CD4-positive, CD25-positive, alpha-beta regulatory T cell (primary cell): Measurements from ENCODE around the gene SERPINA6. TPM values are rescaled to one million over a fixed set of nuclear protein-coding genes. Genes with fewer than 3 reads are reported as not detected.
"Not testable (repeated sequence)": the region's sequence is repeated elsewhere in the genome, so short reads cannot be mapped to it uniquely, and the experiment has no call there.

Experiments
- ATAC-seq, 2 donors: fragments of 150-1000 bp; cut with Tn5 transposase; one replicate each; pipeline ENCODE4 v1.10.0; 2021; ENCODE audit warnings: low read depth in 2 of 2, moderate number of reproducible peaks in 2 of 2, moderate library complexity in 1 of 2
- DNase-seq, 3 donors: peaks; one replicate each; pipeline versions ENCODE4 v3.0.0 to v3.0.0-alpha.2; 2012 to 2022; ENCODE audit warnings: mixed read lengths in 1 of 3
- H3K27ac ChIP-seq: one replicate; pipeline ENCODE4 v1.7.0; 2013; ENCODE audit warnings: mild to moderate bottlenecking, low read length; ENCODE audit not compliant: insufficient read depth, poor library complexity, severe bottlenecking
- H3K27me3 ChIP-seq: one replicate; pipeline ENCODE4 v1.7.0; 2013; ENCODE audit warnings: low read length; ENCODE audit not compliant: control insufficient read depth, insufficient read depth
- H3K36me3 ChIP-seq: one replicate; pipeline ENCODE4 v1.7.0; 2013; ENCODE audit warnings: mild to moderate bottlenecking, low read length, moderate library complexity; ENCODE audit not compliant: control insufficient read depth, insufficient read depth
- H3K4me1 ChIP-seq: 2 replicates; pipeline ENCODE4 v1.7.0; 2013; ENCODE audit warnings: mild to moderate bottlenecking, low read length; ENCODE audit not compliant: insufficient read depth, control insufficient read depth, poor library complexity, severe bottlenecking
- H3K4me3 ChIP-seq: one replicate; pipeline ENCODE4 v1.7.0; 2013; ENCODE audit warnings: low read depth, mild to moderate bottlenecking, low read length, moderate library complexity
- H3K9me3 ChIP-seq, 2 experiments: 1 replicate in 1 of 2; 2 replicates in 1 of 2; pipeline ENCODE4 v1.7.0; 2013; ENCODE audit warnings: low read length in 2 of 2, mild to moderate bottlenecking in 1 of 2, moderate library complexity in 1 of 2; ENCODE audit not compliant: control insufficient read depth in 2 of 2
- H3K27ac Mint-ChIP-seq, 3 donors: one replicate each; pipeline ENCODE4 v1.8.0; 2020 to 2022; ENCODE audit warnings: mild to moderate bottlenecking in 3 of 3, mixed read lengths in 3 of 3, moderate library complexity in 2 of 3
- H3K27me3 Mint-ChIP-seq: one replicate; pipeline ENCODE4 v1.8.0; 2022; ENCODE audit warnings: mild to moderate bottlenecking, mixed read lengths
- H3K36me3 Mint-ChIP-seq: one replicate; pipeline ENCODE4 v1.8.0; 2020; ENCODE audit warnings: mixed read lengths
- H3K4me1 Mint-ChIP-seq, 4 donors: one replicate each; pipeline ENCODE4 v1.8.0; 2020 to 2022; ENCODE audit warnings: mixed read lengths in 4 of 4, mild to moderate bottlenecking in 1 of 4
- H3K4me3 Mint-ChIP-seq, 4 donors: one replicate each; pipeline ENCODE4 v1.8.0; 2020 to 2022; ENCODE audit warnings: mild to moderate bottlenecking in 4 of 4, mixed read lengths in 4 of 4, moderate library complexity in 3 of 4
- H3K9me3 Mint-ChIP-seq, 7 donors: one replicate each; pipeline ENCODE4 v1.8.0; 2020 to 2022; ENCODE audit warnings: mixed read lengths in 7 of 7, mild to moderate bottlenecking in 3 of 7, moderate library complexity in 2 of 7
- polyA plus RNA-seq, 4 donors: library from polyadenylated mRNA; unstranded; fragments of 300-500 nt; fragmentation: Illumina TruSeq; gene quantifications; one replicate each; pipeline ENCODE4 v1.2.3, GENCODE V29; 2021
- total RNA-seq: library from RNA; stranded (reverse); gene quantifications from one replicate; pipeline ENCODE4 v1.2.3, GENCODE V29; 2022

Gene SERPINA6
- total and polyA plus RNA-seq, 5 donors from 2014 or later, result not detected

- not testable (repeated sequence) for ATAC-seq, H3K27me3 Mint-ChIP-seq
Measured at GRCh38 chr14:94264195-94264594, 58.9 kb downstream of the SERPINA6 start.

More at GRCh38 chr14:94264195-94264594, 58.9 kb downstream of the SERPINA6 start:
- not testable (repeated sequence) for H3K4me3 ChIP-seq, H3K27ac ChIP-seq, H3K27ac Mint-ChIP-seq, H3K4me1 Mint-ChIP-seq, H3K27me3 ChIP-seq, H3K36me3 Mint-ChIP-seq, H3K36me3 ChIP-seq, H3K4me1 ChIP-seq, H3K4me3 Mint-ChIP-seq, DNase-seq, H3K9me3 ChIP-seq
- H3K9me3 Mint-ChIP-seq, result peaks cover 0 to 29% (median 2%) of the 10 kb centered on the region in 7 donors

Other genes starting within 250 kb of the SERPINA6 start
- 518 TPM for gene DDX24, start 242.1 kb downstream of the SERPINA6 start, total RNA-seq
- gene DDX24, start 242.1 kb downstream of the SERPINA6 start, polyA plus RNA-seq, result 100 to 1,000 TPM; 221 to 279 (median 244) TPM
- 12.0 TPM for gene IFI27L1, start 242.0 kb downstream of the SERPINA6 start, total RNA-seq
- gene IFI27L1, start 242.0 kb downstream of the SERPINA6 start, polyA plus RNA-seq, result 10 to 100 TPM in 2 of 4 donors, 1 to 10 TPM in 2; 5.8 to 11.2 (median 9.9) TPM
- 2.9 TPM for gene IFI27, start 212.6 kb downstream of the SERPINA6 start, total RNA-seq
- gene IFI27, start 212.6 kb downstream of the SERPINA6 start, polyA plus RNA-seq, result 10 to 100 TPM in 1 of 4 donors, 1 to 10 TPM in 2, under 1 TPM in 1; 0.71 to 13.1 (median 1.9) TPM
- 27.5 TPM for gene IFI27L2, start 193.7 kb downstream of the SERPINA6 start, total RNA-seq
- gene IFI27L2, start 193.7 kb downstream of the SERPINA6 start, polyA plus RNA-seq, result 10 to 100 TPM; 59.1 to 90.9 (median 75.9) TPM
- gene PPP4R4, start 149.0 kb downstream of the SERPINA6 start, total RNA-seq, result 0.15 TPM
- gene PPP4R4, start 149.0 kb downstream of the SERPINA6 start, polyA plus RNA-seq, result under 1 TPM in 2 of 4 donors, not detected in 2; 0.37 to 0.69 TPM
- not detected for gene SERPINA10, start 30.1 kb downstream of the SERPINA6 start, total RNA-seq
- gene SERPINA10, start 30.1 kb downstream of the SERPINA6 start, polyA plus RNA-seq, result not detected
- not detected for gene SERPINA2, start 43.4 kb upstream of the SERPINA6 start, total RNA-seq
- gene SERPINA2, start 43.4 kb upstream of the SERPINA6 start, polyA plus RNA-seq, result not detected
- gene SERPINA1, start 65.3 kb upstream of the SERPINA6 start, total RNA-seq, result not detected
- 1 to 10 TPM in 1 of 4 donors, under 1 TPM in 2, not detected in 1; 0.14 to 2.6 (median 0.71) TPM for gene SERPINA1, start 65.3 kb upstream of the SERPINA6 start, polyA plus RNA-seq
- gene SERPINA11, start 129.5 kb upstream of the SERPINA6 start, total RNA-seq, result not detected
- gene SERPINA11, start 129.5 kb upstream of the SERPINA6 start, polyA plus RNA-seq, result not detected
- gene SERPINA9, start 152.9 kb upstream of the SERPINA6 start, total RNA-seq, result not detected
- not detected for gene SERPINA9, start 152.9 kb upstream of the SERPINA6 start, polyA plus RNA-seq
- not detected for gene SERPINA12, start 186.1 kb upstream of the SERPINA6 start, total RNA-seq
- gene SERPINA12, start 186.1 kb upstream of the SERPINA6 start, polyA plus RNA-seq, result not detected
- not detected for gene SERPINA4, start 238.1 kb upstream of the SERPINA6 start, total RNA-seq
- gene SERPINA4, start 238.1 kb upstream of the SERPINA6 start, polyA plus RNA-seq, result not detected